22Rv1 (cell line): ENCODE data around the gene NIPAL1.
"Not testable (repeated sequence)": the region's sequence is repeated elsewhere in the genome, so short reads cannot be mapped to it uniquely, and the experiment has no call there.

Source experiments
- H3K27ac ChIP-seq: fragments of 450-650 bp; 2 replicates; pipeline ENCODE4 v1.5.1; 2017
- ZFX ChIP-seq: fragments of 450-650 bp; IDR thresholded peaks from 2 replicates; pipeline ENCODE4 v1.6.1; 2017; ENCODE audit warnings: antibody characterized with exemption, borderline replicate concordance
- TF ChIP-seq, protein P1 (sequence below): fragments of 450-650 bp; IDR thresholded peaks from 2 replicates; pipeline ENCODE4 v1.5.1; 2017; ENCODE audit warnings: mild to moderate bottlenecking

The NIPAL1 gene

DNA sequence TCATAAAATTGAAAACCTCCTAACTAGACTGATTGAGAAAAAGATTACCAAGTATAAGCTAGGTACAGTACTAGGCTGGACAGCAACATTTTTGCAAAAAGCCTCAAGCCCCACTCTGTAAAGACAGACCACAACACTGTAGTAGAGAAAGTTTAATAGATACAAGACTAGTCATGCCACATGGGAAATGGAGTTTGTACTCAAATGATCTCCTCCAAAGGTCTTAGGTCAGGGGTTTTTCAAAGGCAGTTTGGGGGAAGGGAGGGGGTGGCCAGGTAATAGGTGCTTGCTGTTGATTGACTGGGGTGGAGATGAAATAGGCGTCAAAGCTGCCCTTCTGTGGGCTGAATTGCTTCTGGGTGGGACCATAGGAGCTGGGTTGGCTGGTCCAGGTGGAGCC lies 14.3 kb upstream of the NIPAL1 start:
- TF ChIP-seq, protein P1, sequence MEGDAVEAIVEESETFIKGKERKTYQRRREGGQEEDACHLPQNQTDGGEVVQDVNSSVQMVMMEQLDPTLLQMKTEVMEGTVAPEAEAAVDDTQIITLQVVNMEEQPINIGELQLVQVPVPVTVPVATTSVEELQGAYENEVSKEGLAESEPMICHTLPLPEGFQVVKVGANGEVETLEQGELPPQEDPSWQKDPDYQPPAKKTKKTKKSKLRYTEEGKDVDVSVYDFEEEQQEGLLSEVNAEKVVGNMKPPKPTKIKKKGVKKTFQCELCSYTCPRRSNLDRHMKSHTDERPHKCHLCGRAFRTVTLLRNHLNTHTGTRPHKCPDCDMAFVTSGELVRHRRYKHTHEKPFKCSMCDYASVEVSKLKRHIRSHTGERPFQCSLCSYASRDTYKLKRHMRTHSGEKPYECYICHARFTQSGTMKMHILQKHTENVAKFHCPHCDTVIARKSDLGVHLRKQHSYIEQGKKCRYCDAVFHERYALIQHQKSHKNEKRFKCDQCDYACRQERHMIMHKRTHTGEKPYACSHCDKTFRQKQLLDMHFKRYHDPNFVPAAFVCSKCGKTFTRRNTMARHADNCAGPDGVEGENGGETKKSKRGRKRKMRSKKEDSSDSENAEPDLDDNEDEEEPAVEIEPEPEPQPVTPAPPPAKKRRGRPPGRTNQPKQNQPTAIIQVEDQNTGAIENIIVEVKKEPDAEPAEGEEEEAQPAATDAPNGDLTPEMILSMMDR, result no peak
- no peak for TF ChIP-seq ZFX
- no peak overlapping the region for H3K27ac ChIP-seq

GRCh38 chr4:48003568-48003967 lies 13.0 kb upstream of the NIPAL1 start:
- TF ChIP-seq, protein P1, result peak; percentile 65
- not testable (repeated sequence) for H3K27ac ChIP-seq

DNA sequence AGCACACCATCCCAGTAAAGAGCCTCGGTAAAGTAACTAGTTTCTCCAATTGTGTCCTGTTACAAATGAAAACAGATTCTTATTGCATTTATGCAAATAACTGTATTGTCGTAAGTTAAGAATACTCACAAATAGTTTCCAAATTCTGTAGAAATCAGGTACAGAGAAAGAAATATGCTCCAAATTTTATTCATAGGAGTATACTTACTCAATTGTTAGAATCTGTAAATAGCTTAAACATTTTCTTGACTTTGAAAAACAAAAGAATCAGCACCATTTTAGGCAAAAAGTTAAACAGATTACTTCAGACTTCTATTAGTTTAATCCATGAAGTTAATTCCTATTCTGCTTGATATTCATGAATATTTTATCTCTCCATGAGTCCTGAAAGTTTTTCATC lies 10.8 kb upstream of the NIPAL1 start:
- H3K27ac ChIP-seq, result no peak overlapping the region
- no peak for TF ChIP-seq ZFX
- TF ChIP-seq, protein P1, result no peak

GRCh38 chr4:48008021-48008596 lies 8.5 kb upstream of the NIPAL1 start:
- no peak overlapping the region for H3K27ac ChIP-seq
- TF ChIP-seq, protein P1, result no peak
- TF ChIP-seq ZFX, result no peak

DNA sequence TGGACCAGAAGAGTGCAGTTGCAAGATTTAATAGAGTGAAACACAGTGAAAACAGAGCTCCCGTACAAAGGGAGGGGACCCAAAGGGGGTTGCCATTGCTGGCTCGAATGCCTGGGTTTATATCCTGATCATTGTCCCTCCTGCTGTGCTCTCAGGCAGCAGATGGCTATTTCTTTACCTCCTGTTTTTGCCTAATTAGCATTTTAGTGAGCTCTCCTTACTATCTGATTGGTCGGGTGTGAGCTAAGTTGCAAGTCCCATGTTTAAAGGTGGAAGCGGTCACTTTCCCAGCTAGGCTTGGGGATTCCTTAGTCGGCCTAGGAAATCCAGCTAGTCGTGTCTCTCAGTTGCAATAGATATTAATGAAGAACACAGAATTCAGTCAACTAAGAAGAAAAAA lies 5.7 kb upstream of the NIPAL1 start:
- not testable (repeated sequence) for H3K27ac ChIP-seq

DNA sequence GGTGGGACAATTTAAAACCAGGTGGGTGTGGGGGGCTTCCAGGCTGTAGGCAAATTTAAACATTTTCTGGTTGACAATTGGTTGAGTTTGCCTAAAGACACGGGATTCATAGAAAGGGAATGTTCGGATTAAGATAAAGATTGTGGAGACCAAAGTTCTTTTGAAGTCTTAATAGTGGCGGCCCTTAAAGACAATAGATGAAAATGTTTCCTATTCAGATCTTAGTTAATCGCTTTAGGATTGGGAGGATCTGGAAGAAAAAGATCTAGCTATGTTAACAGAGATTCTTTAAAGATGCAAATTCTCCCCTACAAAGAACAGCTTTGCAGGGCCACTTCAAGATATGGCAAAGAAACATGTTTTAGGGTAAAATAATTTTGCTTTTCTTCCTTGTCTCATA lies 4.8 kb upstream of the NIPAL1 start:
- H3K27ac ChIP-seq, result no peak overlapping the region

DNA sequence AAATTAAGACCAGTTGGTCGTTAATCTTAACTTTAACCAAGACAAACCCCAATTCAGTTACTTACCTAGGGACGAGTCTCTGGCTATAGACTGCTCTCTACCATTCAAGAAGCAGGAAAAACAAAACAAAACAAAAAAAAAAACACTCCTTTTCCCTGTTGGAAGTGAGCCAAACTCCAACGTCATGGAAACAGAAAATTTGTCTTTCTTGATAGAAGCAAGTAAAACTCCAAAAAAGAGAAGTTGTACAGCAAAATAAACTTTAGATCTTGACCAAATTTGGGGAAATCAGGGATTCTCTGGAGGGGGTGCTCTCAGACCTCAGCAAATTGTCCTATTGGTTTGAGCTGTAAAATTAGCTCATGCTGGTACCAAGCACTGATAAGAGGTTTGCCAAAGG lies 3.7 kb upstream of the NIPAL1 start:
- TF ChIP-seq, protein P1, result no peak
- no peak for TF ChIP-seq ZFX
- H3K27ac ChIP-seq, result no peak overlapping the region

More for the DNA sequence above, 4.8 kb upstream of the NIPAL1 start:
- TF ChIP-seq, protein P1, result no peak
- no peak for TF ChIP-seq ZFX

DNA sequence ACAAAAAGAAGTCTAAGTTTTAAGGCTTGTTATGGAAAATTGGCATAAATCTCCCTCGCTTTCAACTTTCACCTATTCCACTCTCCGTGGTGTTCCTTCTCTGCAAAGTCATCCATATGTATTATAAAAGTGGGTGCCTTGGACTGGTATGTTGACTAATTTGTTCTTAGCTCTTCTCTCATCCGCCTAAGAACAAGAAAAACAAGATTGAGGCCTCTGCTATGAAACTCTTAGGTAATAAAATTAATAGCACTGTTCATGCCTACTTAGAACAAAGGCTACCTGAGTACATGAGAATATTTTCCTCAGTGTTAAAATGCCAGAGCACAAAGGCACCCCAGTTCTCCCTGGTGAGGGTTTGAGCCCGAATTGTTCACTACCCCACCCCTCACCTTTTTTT lies 1.4 kb upstream of the NIPAL1 start:
- TF ChIP-seq, protein P1, result no peak
- no peak for TF ChIP-seq ZFX
- no peak overlapping the region for H3K27ac ChIP-seq
